Neural progenitor cell (in vitro differentiated cells): ENCODE results near the gene XPO4.

Source experiments
- CTCF ChIP-seq: fragments of 200-600 bp; sonication (generic); IDR thresholded peaks from 2 replicates; pipeline ENCODE4 v1.5.1; 2017; ENCODE audit warnings: antibody characterized with exemption, mild to moderate bottlenecking
- EZH2 ChIP-seq: fragments of 200-600 bp; sonication (generic); IDR thresholded peaks from 2 replicates; pipeline ENCODE4 v1.6.1; 2017; ENCODE audit warnings: antibody characterized with exemption, mild to moderate bottlenecking, moderate library complexity

GRCh38 chr13:20787180-20787579 is 115.4 kb downstream of the XPO4 start:
- TF ChIP-seq CTCF, result no peak
- no peak for TF ChIP-seq EZH2
